Osteoblast (primary cell): Measurements from ENCODE around the gene UBE2O. TPM values are rescaled to one million over a fixed set of nuclear protein-coding genes. Genes with fewer than 3 reads are reported as not detected.

ENCODE experiments used
- DNase-seq: peaks from one replicate; pipeline ENCODE4 v3.0.0; 2011; ENCODE audit warnings: low spot score, mixed read lengths; ENCODE audit not compliant: insufficient read length; ENCODE audit errors: missing footprints
- H2AFZ ChIP-seq: 2 replicates; pipeline ENCODE4 v1.6.0; 2011; ENCODE audit warnings: mild to moderate bottlenecking, low read length
- H3K27ac ChIP-seq: 2 replicates; pipeline ENCODE4 v1.5.1; 2011; ENCODE audit warnings: mild to moderate bottlenecking, low read depth, low read length, moderate library complexity
- H3K27me3 ChIP-seq: 2 replicates; pipeline ENCODE4 v1.6.0; 2012; ENCODE audit warnings: mild to moderate bottlenecking, control low read depth, inconsistent platforms, low read length, moderate library complexity; ENCODE audit not compliant: insufficient read depth
- H3K36me3 ChIP-seq: 2 replicates; pipeline ENCODE4 v1.5.1; 2011; ENCODE audit warnings: mild to moderate bottlenecking, low read length, control low read depth, moderate library complexity; ENCODE audit not compliant: insufficient read depth
- H3K4me1 ChIP-seq: 2 replicates; pipeline ENCODE4 v1.5.1; 2011; ENCODE audit warnings: mild to moderate bottlenecking, low read length, control low read depth, moderate library complexity; ENCODE audit not compliant: insufficient read depth
- H3K4me2 ChIP-seq: 2 replicates; pipeline ENCODE4 v1.6.0; 2011; ENCODE audit warnings: mild to moderate bottlenecking, low read length; ENCODE audit not compliant: insufficient read depth
- H3K4me3 ChIP-seq: fragments of 200-600 bp; sonication (generic); 3 replicates; pipeline ENCODE4 v1.5.1; 2012; ENCODE audit warnings: mild to moderate bottlenecking, low read length, inconsistent platforms; ENCODE audit not compliant: insufficient read depth
- H3K79me2 ChIP-seq: 2 replicates; pipeline ENCODE4 v1.6.0; 2012; ENCODE audit warnings: mild to moderate bottlenecking, low read length, control low read depth, inconsistent platforms; ENCODE audit not compliant: insufficient read depth
- H3K9me3 ChIP-seq: 2 replicates; pipeline ENCODE4 v1.5.1; 2011; ENCODE audit warnings: low read depth, low read length, control low read depth
- H4K20me1 ChIP-seq: 2 replicates; pipeline ENCODE4 v1.6.0; 2012; ENCODE audit warnings: mild to moderate bottlenecking, low read length, control low read depth; ENCODE audit not compliant: insufficient read depth
- CTCF ChIP-seq: IDR thresholded peaks from 2 replicates; pipeline ENCODE4 v1.5.1; 2011; ENCODE audit warnings: mild to moderate bottlenecking, low read depth, low read length, moderate library complexity; ENCODE audit errors: extremely low read depth
- total RNA-seq: library from RNA; depleted of rRNA; stranded (reverse); fragments of >200 nt; gene quantifications from 2 replicates; pipeline ENCODE4 v1.2.3, GENCODE V29; 2012

The UBE2O gene
- total RNA-seq, 1 donor, result 19.5 TPM

- Histone ChIP-seq H3K4me2 (no peak overlapping the region), H3K79me2 (peaks cover 73% of the 10 kb centered on the region), H2AFZ (no peak overlapping the region), H3K27ac (no peak overlapping the region), H3K4me3 (no peak overlapping the region), H4K20me1 (peaks cover 55% of the 10 kb centered on the region), H3K4me1 (peaks cover 6% of the 10 kb centered on the region), H3K9me3 (no peaks in the 10 kb centered on the region), H3K36me3 (peaks cover 8% of the 10 kb centered on the region), H3K27me3 (no peaks in the 10 kb centered on the region)
- DNase-seq, result peak; percentile 68
- TF ChIP-seq CTCF, result no peak
These were observed 38.3 kb downstream of the UBE2O start for GRCh38 chr17:76414334-76415295.

GRCh38 chr17:76411247-76411646 is 41.7 kb downstream of the UBE2O start:
- Histone ChIP-seq H3K27me3 (no peaks in the 10 kb centered on the region), H3K27ac (no peak overlapping the region), H3K4me1 (peaks cover 8% of the 10 kb centered on the region), H3K4me3 (no peak overlapping the region), H4K20me1 (peaks cover 67% of the 10 kb centered on the region), H3K36me3 (peaks cover 8% of the 10 kb centered on the region), H3K9me3 (no peaks in the 10 kb centered on the region), H3K79me2 (peaks cover 71% of the 10 kb centered on the region), H2AFZ (no peak overlapping the region), H3K4me2 (no peak overlapping the region)
- no peak for TF ChIP-seq CTCF
- no peak for DNase-seq

GRCh38 chr17:76410328-76410965 is 42.5 kb downstream of the UBE2O start:
- Histone ChIP-seq H3K4me3 (no peak overlapping the region), H3K4me1 (peaks cover 16% of the 10 kb centered on the region), H3K27me3 (no peaks in the 10 kb centered on the region), H3K79me2 (peaks cover 73% of the 10 kb centered on the region), H2AFZ (no peak overlapping the region), H3K27ac (no peak overlapping the region), H4K20me1 (peaks cover 73% of the 10 kb centered on the region), H3K9me3 (no peaks in the 10 kb centered on the region), H3K36me3 (peaks cover 2% of the 10 kb centered on the region), H3K4me2 (no peak overlapping the region)
- DNase-seq, result peak; percentile 35
- TF ChIP-seq CTCF, result no peak
